Stimulated activated CD4-positive, alpha-beta T cell treated with anti-CD3 and anti-CD28 coated beads, Interleukin-4, amount 100 ng/mL, for 48 hours (primary cell): ENCODE data around the gene LCA5L.

ENCODE experiments used
- DNase-seq, 2 donors: peaks; one replicate each; pipeline ENCODE4 v3.0.0-alpha.2; 2020; ENCODE audit warnings: low read depth in 2 of 2

LCA5L gene

GRCh38 chr21:39445321-39446269, at the start of gene LCA5L:
TSS of gene LCA5L (minus strand) at chr21:39445778. CDS start at chr21:39428493, 17,285 bp downstream.
- peak; percentile 85 to 86 for DNase-seq

DNA sequence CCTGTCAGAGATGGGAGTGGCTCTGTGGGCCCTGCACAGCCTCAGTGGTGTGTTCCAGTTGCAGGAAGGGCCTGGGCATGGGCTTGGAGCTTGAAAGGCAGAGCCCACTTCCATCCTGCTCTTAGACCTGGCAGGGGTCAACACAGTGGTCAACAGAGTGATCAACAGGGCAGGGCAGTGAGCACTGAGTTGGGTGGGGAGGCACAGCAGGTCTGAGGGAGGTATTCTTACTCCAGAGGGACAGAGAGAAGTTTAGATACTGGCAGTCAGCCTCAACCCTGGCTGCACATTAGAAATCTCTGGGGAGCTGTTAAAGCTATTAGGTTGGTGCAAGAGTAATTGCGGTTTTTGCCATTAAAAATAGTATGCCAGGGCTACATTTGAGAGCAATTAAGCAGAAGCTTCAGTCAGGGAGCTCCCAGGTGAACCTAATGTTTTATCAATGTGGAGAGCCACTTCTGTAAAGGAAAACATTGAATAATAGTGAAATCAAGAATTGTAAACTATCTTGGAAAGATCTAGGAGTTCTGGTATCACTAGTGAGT, 43.9 kb upstream of the LCA5L start:
- DNase-seq, result no peak

- DNase-seq, result no peak
These were observed 39.2 kb upstream of the LCA5L start for GRCh38 chr21:39484711-39485276.

GRCh38 chr21:39483917-39484316, 38.3 kb upstream of the LCA5L start:
- no peak for DNase-seq

DNA sequence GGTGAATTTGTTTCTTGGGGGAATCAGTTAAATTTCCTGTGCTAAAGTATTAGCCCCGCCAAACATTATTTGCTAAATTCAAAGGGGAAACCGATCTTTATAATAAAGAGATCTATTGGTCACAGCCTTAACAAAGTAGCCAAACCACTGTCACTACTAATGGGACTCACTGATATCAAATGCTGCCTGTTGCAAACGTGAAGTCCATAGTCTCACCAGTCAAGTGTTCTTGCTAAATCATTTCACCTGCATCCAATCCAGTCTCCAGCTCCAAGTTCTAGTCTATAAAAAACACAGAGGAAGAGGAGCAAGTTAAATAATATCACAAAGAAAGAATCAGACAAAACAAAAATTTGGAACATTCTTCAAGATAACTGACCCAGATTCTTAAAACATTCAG, 36.3 kb upstream of the LCA5L start:
- no peak for DNase-seq

DNA sequence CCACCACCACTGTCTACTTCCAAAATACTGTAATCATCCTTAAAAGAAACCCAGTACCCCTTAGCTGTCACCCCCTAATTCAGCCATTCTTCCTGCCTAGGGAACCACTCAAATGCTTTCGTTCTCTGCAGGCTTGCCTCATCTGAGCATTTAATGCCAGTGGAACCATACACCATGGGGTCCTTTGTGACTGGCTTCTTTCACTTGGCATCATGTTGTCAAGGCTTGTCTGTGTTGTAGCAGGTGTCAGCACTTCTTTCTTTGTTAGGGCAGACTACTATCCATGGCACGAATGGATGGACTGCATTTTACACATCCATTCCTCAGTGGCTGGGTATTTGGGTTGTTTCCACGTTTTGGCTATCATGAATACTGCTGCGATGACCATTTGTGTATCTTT, 34.7 kb upstream of the LCA5L start:
- DNase-seq, result no peak

- DNase-seq, result no peak
These were observed 34.2 kb upstream of the LCA5L start for GRCh38 chr21:39479814-39480182.

DNA sequence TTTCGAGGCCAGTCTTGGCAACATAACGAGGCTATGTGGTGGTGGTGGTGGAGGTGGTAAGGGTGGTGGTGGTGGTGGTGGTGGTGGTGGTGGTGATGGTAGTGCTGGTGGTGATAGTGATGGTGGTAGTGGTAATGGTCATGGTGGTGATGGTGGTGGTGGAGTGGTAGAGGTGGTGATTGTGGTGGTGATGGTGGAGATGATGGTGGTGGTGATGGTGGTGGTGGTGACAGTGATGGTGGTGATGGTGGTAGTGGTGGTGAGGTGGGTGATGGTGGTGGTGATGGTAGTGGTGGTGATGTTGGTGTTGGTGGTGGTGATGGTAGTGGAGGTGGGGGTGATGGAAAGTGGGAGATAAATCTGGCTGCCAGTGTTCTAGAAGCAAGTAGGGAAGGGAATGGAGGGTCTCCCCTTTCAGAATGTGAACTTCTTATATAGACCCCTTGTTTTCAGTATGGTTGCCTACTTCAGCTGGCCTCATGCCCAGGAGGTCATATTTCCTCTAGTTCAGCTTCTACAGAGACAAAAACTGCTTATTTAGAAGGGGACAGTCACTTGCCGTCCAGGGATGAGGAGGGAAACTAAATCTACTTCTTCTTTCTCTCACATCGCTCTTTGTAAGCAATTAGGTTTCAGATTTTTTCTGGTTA, 33.7 kb upstream of the LCA5L start:
- DNase-seq, result no peak

DNA sequence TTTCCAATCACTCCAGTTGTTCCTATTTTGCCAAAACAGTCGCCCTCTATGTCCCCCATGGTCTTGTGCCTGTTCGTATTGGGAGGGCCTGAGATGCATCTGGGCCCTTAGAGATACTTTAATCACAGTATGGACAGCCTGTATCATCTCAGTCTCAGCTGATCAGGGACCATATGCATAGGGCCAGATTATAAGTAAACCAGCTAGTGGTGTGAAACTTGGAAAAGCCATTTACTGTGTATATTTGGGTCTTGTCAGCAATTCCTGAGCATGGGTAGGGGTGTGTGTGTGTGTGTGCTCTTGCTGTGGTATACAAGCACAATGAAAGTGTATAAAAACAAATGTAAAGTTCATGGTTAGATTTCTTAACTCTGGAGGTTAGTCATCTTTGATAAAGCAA, 29.0 kb upstream of the LCA5L start:
- no peak for DNase-seq

GRCh38 chr21:39472786-39473185, 27.2 kb upstream of the LCA5L start:
- no peak for DNase-seq

DNA sequence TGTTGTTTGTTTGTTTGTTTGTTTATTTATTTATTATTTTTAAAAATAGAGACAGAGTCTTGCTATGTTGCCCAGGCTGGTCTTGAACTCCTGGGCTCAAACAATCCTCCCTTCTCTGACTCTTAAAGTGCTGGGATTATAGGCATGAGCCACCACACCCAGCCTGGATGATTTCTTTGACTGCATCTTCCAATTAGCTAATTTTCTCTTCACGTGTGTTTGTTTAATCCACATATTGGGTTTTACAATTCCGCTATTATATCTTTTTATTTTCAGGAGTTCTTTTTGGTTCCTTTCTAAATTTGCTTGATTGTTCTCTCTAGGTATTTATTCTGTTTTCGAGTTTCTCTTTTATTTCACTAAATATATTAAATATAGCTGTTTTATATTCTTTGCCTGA, 26.0 kb upstream of the LCA5L start:
- DNase-seq, result no peak

DNA sequence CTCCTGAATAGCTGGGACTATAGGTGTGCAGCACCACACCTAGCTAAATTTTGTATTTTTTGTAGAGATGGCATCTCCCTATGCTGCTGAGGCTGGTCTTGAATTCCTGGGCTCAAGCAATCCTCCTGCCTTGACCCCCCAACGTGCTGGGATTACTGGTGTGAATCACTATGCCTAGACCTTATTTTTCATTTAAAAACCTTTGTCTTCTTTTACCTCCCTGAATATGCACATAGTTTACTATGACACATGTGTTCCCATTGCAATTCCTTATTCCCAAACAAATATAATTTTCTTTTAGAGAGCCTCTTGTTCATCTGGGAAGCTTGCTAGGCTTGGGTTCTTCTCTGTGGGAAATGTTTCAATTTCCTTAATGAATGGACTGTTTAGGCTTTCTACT, 23.0 kb upstream of the LCA5L start:
- DNase-seq, result no peak

GRCh38 chr21:39467746-39468145, 22.2 kb upstream of the LCA5L start:
- DNase-seq, result no peak

- DNase-seq, result no peak
These were observed 21.0 kb upstream of the LCA5L start for GRCh38 chr21:39466584-39466983.

GRCh38 chr21:39463308-39463707, 17.7 kb upstream of the LCA5L start:
- DNase-seq, result no peak

- no peak for DNase-seq
These were observed 15.8 kb upstream of the LCA5L start for GRCh38 chr21:39461419-39461818.

GRCh38 chr21:39456665-39457064, 11.1 kb upstream of the LCA5L start:
- DNase-seq, result no peak

- no peak for DNase-seq
These were observed 9.5 kb upstream of the LCA5L start for GRCh38 chr21:39454949-39455668.

GRCh38 chr21:39453571-39454179, 8.1 kb upstream of the LCA5L start:
- no peak for DNase-seq

DNA sequence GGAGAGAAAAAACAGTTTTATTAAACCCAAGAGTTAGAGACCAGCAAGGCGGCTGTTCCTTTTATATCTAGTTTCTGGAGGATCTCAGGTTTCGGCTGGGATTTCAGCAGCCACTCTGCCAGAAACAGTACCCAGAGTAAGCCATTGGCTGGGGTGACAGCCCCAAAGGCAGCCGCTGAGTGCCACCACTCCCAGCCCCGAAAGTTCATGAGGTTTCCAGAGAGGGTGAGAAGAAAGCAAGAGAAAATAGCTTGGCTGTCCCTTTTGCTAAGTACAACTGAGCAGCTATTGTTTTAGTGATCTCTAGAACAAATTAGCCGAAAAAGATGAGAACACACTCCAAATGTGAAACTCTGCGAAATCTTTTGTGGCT, 7.4 kb upstream of the LCA5L start:
- DNase-seq, result no peak

DNA sequence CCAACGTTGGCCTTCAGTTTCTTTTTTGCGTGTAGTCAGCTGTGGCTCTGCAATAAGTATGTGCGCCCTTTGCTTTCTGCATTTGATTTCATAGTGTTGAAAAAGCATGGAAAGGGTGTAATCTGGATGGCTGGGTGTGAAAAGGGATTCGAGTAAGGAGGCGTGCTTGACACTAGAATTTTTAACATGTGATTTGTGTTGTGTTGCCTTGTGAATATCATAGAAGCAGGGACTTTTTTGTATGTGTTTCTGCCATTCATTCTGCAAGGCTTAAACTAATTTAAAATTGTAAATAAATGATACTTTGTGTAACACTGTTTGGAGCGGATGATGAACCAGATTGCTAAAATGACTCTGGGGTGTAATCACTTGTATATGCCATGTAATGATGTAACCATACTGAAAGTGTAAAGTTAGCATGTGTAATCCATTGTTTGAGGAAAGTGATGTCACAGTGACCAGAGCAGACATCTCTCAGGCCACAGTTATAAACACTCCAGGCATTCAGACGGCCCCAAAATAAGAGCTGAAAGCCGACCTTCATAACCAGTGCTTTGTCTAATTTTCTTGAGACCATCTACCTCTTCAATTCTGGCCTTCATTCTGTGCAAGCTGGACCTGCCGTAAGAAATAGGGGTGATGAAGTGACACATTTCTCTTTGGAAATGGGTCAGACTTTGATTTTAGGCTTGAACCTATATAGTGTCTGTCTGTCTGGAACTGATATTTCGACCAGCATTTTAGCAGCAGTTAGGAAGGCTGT, 6.8 kb upstream of the LCA5L start:
- no peak for DNase-seq
